ENCODE data around the gene COTL1.
"Not testable (repeated sequence)": the region's sequence is repeated elsewhere in the genome, so short reads cannot be mapped to it uniquely, and the experiment has no call there.

COTL1 gene

DNA sequence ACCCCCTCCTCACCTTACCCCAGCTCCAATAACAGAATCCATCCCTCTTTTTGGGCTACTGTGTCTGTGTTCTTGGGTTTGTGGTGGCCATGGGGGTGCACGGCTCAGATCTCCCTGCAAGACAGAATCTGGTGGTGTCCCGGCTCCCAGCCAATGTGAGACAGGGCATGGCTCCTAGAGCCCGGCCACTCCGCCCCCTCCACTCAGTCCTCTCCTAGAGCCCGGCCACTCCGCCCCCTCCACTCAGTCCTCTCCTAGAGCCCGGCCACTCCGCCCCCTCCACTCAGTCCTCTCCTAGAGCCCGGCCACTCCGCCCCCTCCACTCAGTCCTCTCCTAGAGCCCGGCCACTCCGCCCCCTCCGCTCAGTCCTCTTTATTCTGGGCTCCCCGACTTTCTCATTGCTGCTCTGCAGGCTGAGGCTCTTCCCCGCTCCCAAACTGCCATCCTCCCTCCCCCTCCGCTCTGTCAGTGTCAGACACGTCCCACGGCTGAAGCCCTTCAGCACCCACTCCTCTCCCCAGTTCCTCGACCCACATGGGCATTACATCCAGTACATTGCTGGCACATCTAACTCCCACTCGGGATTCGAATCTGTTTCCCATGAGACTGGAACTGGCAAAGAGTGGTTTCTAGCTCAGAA, 92.8 kb downstream of the COTL1 start:
- not testable (repeated sequence) for DNase-seq

DNA sequence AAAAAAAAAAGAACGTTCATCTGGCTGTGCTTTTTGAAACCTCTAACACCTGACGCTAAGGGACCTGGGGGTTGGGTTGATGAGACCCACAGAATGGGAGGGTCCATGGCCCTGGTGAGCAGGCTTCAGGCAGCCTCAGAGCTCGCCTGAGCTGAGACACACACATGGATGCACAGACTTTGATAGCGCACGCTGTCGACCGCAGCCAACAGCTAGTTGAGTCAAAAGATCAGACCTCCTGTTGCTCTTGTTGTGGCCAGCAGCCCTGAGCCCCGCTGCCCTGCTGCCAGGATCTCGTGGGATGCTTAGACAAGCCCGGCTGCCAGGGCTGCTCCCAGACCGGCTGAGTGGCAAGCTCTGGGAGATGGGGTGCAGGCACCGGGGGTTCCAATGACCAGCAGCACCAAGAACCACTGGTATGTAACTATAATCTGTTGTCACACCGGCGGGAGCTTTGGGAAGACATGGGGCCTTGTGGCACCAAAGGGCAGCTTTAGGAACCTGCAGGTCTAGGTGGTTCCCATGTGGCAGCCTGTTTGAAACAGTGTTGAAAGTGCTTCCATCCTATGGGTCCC, 93.4 kb downstream of the COTL1 start:
- DNase-seq = no peak

DNA sequence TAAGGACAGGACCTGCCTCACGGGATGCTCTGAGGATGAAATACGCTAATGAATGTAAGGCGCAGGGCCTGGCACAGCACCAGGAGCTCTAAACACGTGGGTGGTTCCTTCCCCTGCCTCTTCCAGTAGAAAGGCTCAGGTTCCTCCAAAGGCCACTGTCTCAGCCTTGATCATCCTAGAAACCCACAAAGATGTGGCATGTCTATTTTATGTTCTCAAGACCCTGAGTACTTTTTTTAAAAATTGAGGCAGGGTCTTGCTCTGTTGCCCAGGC, 96.4 kb downstream of the COTL1 start:
- DNase-seq = no peak

DNA sequence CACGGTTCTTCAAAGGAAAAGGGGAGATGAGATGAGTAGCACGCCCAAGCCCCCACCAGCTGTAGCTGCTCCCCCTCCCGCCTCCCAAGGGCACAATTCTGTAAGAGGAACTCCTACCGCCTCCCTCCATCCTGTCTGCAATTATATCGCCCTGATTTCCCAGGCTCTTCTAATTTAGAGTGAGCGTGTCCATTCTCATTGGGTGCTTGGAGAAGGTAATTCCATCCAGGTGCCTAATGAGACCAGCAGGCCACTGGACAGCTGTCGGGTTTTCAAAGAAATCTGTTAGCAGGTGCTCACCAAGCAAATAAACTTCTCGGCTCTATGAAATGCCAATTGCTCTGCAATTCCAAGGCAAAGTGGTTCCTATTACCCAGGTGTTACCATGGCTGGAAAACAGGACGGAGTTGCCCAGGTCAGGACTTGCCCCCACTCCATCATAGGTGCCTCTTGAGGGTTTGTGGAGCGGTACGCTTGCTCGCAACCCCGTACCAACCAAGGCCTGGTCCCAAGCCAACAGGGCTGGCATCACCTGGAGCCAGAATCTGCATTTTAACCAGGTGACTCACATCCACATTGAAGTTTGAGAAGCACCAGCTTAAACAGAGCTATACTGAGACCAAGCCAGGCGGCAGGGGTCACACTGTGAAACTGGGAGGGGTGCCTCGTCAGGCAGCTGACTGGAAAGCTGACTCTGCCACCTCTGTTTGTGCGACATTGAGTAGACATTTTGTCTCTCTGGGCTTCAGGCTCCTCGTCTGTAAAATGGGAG, 97.0 kb downstream of the COTL1 start:
- no peak for DNase-seq

DNA sequence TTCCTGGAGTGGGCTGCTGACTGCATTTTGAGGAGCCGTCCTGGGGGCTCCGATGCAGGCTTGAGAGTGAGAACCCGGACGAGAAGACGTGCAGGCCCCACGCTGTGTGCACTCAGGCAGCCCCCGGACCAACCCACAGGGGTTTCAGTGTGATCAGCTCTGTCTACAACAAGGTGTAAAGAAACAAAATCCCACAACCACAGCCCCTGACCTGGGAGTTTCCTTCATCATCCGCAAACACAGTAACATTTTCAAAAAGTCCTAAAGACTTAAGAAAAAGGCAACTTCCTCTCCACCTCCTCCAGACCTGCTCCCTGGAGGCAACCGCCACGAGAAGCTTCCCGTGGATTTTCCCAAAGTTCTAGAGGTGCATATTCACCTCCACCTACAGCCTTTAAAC, 98.0 kb downstream of the COTL1 start:
- DNase-seq = no peak

DNA sequence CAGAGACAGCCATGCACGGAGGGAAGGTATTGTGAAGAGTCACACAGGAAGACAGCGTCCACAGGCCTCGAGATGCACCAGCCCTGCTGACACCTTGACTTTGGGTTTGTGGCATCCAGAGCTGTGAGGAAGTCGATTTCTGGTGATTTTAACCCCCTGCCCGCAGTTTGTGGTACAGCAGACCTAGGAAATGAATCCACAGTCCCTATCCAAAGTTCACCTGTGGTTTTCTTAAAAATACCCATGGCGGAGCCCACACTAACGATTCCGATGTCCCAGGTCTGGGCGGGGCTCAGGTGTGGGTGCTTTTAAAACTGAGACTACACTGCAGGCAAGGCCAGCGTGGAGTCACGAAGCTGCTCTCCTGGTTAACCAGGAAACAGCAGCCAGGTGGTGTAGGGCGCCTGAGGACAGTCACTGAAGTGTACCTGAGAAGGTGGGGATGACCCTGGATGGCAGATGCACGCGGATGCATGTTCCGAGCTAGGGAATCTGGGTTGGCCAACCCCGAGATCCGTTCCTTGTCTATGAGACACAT, 99.0 kb downstream of the COTL1 start:
- DNase-seq = peak; percentile 55

DNA sequence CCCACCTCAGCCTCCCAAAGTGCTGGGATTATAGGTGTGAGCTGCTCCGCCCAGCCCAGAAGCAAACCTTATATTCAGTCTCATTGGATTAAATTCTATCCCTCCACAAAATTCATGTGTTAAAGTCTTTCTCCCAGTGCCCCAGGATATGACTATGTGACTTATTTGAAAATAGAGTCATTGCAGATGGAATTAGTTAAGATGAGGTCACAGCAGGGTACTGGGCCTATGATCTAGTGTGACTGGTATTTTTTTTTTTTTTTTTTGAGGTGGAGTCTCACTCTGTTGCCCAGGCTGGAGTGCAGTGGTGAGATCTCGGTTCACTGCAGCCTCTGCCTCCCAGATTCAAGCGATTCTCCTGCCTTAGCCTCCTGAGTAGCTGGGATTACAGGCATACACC, 99.7 kb downstream of the COTL1 start:
- DNase-seq = not testable (repeated sequence)

DNA sequence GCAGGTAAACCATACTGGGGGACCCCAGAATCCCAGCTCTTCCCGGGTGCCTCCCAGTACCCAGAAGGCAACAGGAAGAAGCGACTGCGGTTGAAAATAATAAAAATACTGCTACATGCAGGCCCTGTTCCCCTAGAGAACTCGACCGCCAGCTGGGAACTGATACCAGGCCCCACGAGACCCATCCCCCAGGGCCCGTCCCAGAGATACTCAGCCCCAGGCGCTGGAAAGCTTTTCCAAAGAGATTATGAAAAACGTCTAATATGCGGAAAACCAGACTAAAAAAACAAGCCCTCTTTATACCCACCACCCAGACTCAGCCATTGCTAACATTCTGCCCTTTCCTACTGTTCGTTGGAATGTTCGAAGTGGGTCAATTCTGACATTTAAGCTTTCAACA, 100.5 kb downstream of the COTL1 start:
- no peak for DNase-seq

Data from CD4-positive, alpha-beta T cell treated with Interleukin-15 for 1 hour (primary cell).